ENCODE measurements around the gene TPTE. TPM values are rescaled to one million over a fixed set of nuclear protein-coding genes. Genes with fewer than 3 reads are reported as not detected.
"Not testable (repeated sequence)": the region's sequence is repeated elsewhere in the genome, so short reads cannot be mapped to it uniquely, and the experiment has no call there.

TPTE gene
- total RNA-seq, result not detected

GRCh38 chr21:10521091-10521598 is at the start of gene TPTE:
Gene TPTE (plus strand): TSS chr21:10521583. CDS start chr21:10538724, 17,141 bp downstream.
- no peak within 1 kb of the TSS for H3K4me3 Mint-ChIP-seq
- H3K4me1 Mint-ChIP-seq, result no peaks in the 10 kb centered on the region
- H3K27me3 Mint-ChIP-seq, result no peaks in the 10 kb centered on the region
- DNase-seq, result no peak
- no peak within 1 kb of the TSS for H3K27ac Mint-ChIP-seq
- H3K9me3 Mint-ChIP-seq, result peaks cover 38% of the 10 kb centered on the region
- peaks cover 3% of the 10 kb centered on the region for H3K36me3 Mint-ChIP-seq

DNA sequence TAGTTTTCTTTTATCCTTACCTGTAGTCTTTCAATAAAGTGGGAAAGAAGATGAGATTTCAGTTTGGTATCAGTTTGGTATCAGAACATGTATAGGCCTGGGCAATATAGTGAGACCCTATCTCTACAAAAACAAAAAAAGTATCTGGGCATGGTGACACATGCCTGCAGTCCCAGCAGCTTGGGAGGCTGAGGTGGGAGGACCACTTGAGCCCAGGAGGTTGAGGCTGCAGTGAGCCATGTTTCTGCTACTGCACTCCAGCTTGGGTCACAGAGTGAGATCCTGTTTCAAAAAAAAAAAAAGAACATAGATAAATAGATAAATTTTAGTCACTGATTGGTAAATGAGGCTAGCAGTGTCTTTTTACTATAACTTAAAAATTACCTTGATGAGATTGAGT is 49.4 kb upstream of the TPTE start:
- not testable (repeated sequence) for H3K4me1 Mint-ChIP-seq, H3K27ac Mint-ChIP-seq, DNase-seq, H3K27me3 Mint-ChIP-seq, H3K4me3 Mint-ChIP-seq, H3K9me3 Mint-ChIP-seq, H3K36me3 Mint-ChIP-seq

DNA sequence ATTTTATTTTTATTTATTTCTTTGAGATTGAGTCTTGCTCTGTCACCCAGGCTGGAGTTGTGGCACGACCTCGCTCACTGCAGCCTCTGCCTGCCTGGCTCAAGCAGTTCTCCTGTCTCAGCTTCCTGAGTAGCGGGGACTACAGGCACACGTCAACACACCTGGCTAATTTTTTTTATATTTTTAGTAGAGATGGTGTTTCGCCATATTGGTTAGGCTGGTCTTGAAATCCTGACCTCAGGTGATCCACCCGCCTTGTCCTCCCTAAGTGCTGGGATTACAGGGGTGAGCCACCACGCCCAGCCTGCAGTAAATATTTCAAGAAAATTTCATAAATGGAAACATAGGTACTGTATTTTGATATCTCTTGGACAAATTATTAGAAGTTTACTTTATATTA is 43.6 kb upstream of the TPTE start:
- H3K27me3 Mint-ChIP-seq, H3K4me3 Mint-ChIP-seq, H3K27ac Mint-ChIP-seq, H3K36me3 Mint-ChIP-seq, H3K4me1 Mint-ChIP-seq, DNase-seq: not testable (repeated sequence)
- peaks cover 15% of the 10 kb centered on the region for H3K9me3 Mint-ChIP-seq

DNA sequence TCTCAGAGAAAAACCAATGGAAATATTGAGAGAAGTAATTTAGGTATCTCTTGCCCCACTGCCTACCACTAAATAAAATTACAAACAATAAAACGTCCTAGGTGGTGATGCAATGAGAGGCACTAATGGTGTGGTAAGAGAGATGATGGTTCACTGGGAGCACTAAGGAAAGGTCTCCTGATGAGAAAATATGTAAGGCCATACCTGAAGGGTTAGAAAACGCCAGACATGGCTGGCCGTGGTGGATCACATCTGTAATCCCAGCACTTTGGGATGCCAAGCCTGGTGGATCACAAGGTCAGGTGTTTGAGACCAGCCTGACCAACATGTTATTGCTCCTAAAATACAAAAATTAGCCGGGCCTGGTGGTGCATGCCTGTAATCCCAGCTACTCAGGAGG is 41.5 kb upstream of the TPTE start:
- H3K27me3 Mint-ChIP-seq, H3K4me3 Mint-ChIP-seq, H3K36me3 Mint-ChIP-seq, DNase-seq, H3K27ac Mint-ChIP-seq, H3K4me1 Mint-ChIP-seq: not testable (repeated sequence)
- peaks cover 17% of the 10 kb centered on the region for H3K9me3 Mint-ChIP-seq

- DNase-seq, H3K4me3 Mint-ChIP-seq, H3K27ac Mint-ChIP-seq, H3K4me1 Mint-ChIP-seq, H3K27me3 Mint-ChIP-seq, H3K36me3 Mint-ChIP-seq: not testable (repeated sequence)
- H3K9me3 Mint-ChIP-seq, result peaks cover 11% of the 10 kb centered on the region
Observed at GRCh38 chr21:10484864-10485263, 36.5 kb upstream of the TPTE start.

GRCh38 chr21:10490453-10490852 is 30.9 kb upstream of the TPTE start:
- not testable (repeated sequence) for H3K9me3 Mint-ChIP-seq, H3K4me3 Mint-ChIP-seq

DNA sequence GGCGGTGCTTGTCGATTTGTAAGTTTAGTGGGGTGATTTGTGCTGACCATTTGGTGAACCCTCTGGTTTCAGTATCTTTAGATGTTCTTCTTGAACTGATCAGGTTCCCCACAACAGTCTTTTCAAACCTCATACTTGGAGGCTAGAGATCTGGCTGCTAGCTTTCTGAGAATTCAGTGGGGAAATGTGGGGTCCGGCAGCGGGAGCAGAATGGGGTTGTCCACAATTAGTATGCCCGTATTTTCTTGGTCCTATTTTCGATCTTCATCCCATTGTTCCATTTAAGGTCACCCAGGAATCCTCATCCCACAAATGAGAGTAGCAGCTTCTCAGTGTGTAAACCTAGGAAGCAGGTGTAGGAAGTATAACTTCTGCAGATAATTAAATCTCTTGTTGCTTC is 10.3 kb upstream of the TPTE start:
- no peaks in the 10 kb centered on the region for H3K27me3 Mint-ChIP-seq
- DNase-seq, result no peak
- H3K9me3 Mint-ChIP-seq, result peaks cover 12% of the 10 kb centered on the region
- H3K36me3 Mint-ChIP-seq, result no peaks in the 10 kb centered on the region
- H3K27ac Mint-ChIP-seq, result no peak overlapping the region
- H3K4me3 Mint-ChIP-seq, result no peak overlapping the region
- H3K4me1 Mint-ChIP-seq, result no peaks in the 10 kb centered on the region

More at GRCh38 chr21:10490453-10490852, 30.9 kb upstream of the TPTE start:
- H3K27ac Mint-ChIP-seq, DNase-seq, H3K4me1 Mint-ChIP-seq, H3K36me3 Mint-ChIP-seq, H3K27me3 Mint-ChIP-seq: not testable (repeated sequence)

GRCh38 chr21:10516889-10517288 is 4.5 kb upstream of the TPTE start:
- peaks cover 30% of the 10 kb centered on the region for H3K9me3 Mint-ChIP-seq
- H3K27me3 Mint-ChIP-seq, DNase-seq, H3K4me3 Mint-ChIP-seq, H3K27ac Mint-ChIP-seq, H3K4me1 Mint-ChIP-seq, H3K36me3 Mint-ChIP-seq: not testable (repeated sequence)

GRCh38 chr21:10517904-10518303 is 3.5 kb upstream of the TPTE start:
- not testable (repeated sequence) for DNase-seq, H3K36me3 Mint-ChIP-seq, H3K4me3 Mint-ChIP-seq, H3K27me3 Mint-ChIP-seq, H3K27ac Mint-ChIP-seq, H3K4me1 Mint-ChIP-seq
- H3K9me3 Mint-ChIP-seq, result peaks cover 30% of the 10 kb centered on the region

DNA sequence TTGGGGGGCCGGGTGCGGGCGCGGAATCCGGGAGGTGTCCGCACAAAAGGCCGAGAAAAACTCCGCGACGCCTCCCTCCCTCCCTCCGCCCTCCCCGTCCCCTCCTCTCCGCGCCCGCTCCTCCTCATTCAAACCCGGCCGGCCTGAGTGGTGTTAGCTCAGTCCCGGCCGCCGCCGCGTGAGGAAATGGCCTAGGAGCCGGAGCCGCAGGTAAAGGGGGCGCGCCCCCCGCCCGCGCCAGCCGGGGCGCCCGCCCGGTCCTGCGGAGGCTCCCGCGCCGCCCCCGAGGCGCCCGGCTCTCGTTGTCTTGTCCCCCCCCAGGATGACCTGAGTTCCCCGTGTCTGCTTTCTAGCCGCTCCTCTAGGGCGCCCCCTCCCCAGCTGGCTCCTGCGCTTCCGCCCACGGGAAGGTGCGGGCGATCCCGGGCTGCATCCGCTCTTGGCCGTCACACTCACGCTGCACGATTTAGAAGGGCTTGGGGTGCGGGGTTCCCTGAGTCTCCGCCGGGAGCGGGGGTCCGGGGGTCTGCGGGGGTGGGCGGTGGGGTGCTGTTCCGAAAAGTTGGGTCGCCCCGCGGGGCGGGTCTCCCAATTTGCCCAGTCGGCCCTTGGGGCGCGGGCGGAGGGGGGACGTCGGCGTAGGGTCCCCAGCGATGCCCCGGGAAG is 585 bp downstream of the TPTE start:
- H3K27me3 Mint-ChIP-seq, H3K4me3 Mint-ChIP-seq, DNase-seq, H3K36me3 Mint-ChIP-seq, H3K27ac Mint-ChIP-seq, H3K4me1 Mint-ChIP-seq: not testable (repeated sequence)
- H3K9me3 Mint-ChIP-seq, result peaks cover 35% of the 10 kb centered on the region

- no peak overlapping the region for H3K27ac Mint-ChIP-seq
- H3K4me3 Mint-ChIP-seq, result no peak overlapping the region
- H3K27me3 Mint-ChIP-seq, result no peaks in the 10 kb centered on the region
- no peaks in the 10 kb centered on the region for H3K4me1 Mint-ChIP-seq
- no peak for DNase-seq
- peaks cover 8% of the 10 kb centered on the region for H3K9me3 Mint-ChIP-seq
- H3K36me3 Mint-ChIP-seq, result no peaks in the 10 kb centered on the region
Observed at GRCh38 chr21:10539956-10540355, 18.6 kb downstream of the TPTE start.

DNA sequence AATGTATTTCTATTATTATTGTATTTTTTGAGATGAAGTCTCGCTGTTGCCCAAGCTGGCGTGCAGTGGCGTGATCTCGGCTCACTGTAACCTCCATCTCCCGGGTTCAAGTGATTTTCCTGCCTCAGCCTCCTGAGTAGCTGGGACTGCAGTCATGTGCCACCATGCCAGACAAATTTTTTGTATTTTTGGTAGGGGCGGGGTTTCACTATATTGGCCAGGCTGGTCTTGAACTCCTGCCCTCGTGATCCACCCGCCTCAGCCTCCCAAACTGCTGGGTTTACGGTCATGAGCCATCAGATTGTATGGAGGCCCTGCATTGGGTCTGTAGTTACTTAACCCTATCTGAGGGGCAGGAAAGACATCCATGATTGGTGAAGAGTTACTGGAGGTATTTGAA is 23.0 kb downstream of the TPTE start:
- not testable (repeated sequence) for H3K27me3 Mint-ChIP-seq, H3K4me1 Mint-ChIP-seq, H3K27ac Mint-ChIP-seq, H3K36me3 Mint-ChIP-seq, DNase-seq, H3K4me3 Mint-ChIP-seq
- H3K9me3 Mint-ChIP-seq, result peaks cover 13% of the 10 kb centered on the region

DNA sequence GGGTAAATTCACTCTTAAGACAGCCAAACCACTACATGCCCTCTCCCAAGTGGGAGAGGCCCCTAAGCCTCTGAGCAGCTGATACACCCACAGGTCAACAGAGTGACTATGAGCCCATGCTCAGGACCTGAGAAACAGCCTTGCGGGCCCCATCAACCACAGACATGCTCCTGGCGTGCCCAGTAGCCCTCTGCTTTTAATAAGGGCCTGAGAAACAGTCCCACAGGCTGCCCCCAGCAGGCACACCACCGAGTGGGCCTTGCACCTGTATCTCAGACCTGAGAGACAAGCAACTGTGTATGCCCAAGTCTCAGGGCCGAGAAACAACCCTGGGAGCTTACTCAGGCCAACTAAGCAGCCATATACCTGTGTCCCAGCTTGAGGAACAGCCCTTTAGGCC is 26.5 kb downstream of the TPTE start:
- H3K36me3 Mint-ChIP-seq, H3K4me3 Mint-ChIP-seq, H3K4me1 Mint-ChIP-seq, H3K27me3 Mint-ChIP-seq, H3K27ac Mint-ChIP-seq, DNase-seq: not testable (repeated sequence)
- H3K9me3 Mint-ChIP-seq, result peaks cover 25% of the 10 kb centered on the region

GRCh38 chr21:10548331-10548954 is 27.1 kb downstream of the TPTE start:
- not testable (repeated sequence) for H3K27me3 Mint-ChIP-seq, H3K36me3 Mint-ChIP-seq, DNase-seq

GRCh38 chr21:10570803-10571202 is 49.4 kb downstream of the TPTE start:
- H3K9me3 Mint-ChIP-seq, result peaks cover 27% of the 10 kb centered on the region
- not testable (repeated sequence) for H3K36me3 Mint-ChIP-seq, DNase-seq, H3K4me1 Mint-ChIP-seq, H3K4me3 Mint-ChIP-seq, H3K27me3 Mint-ChIP-seq, H3K27ac Mint-ChIP-seq

More at GRCh38 chr21:10548331-10548954, 27.1 kb downstream of the TPTE start:
- H3K4me3 Mint-ChIP-seq, H3K27ac Mint-ChIP-seq, H3K4me1 Mint-ChIP-seq: not testable (repeated sequence)
- peaks cover 25% of the 10 kb centered on the region for H3K9me3 Mint-ChIP-seq

Data from activated naive CD8-positive, alpha-beta T cell treated with anti-CD3 and anti-CD28 coated beads for 36 hours (primary cell).